Aorta (tissue), 5 donors: ENCODE measurements around the gene C1orf141. TPM values are rescaled to one million over a fixed set of nuclear protein-coding genes. Genes with fewer than 3 reads are reported as not detected.

Source experiments
- ATAC-seq: fragments of 200-7000 bp; cut with Tn5 transposase; one replicate; pipeline ENCODE4 v1.9.1; 2022; ENCODE audit warnings: moderate library complexity; ENCODE audit not compliant: low FRiP score
- DNase-seq, 2 donors: peaks; one replicate each; pipeline ENCODE4 v3.0.0-alpha.2; 2020
- H3K27ac ChIP-seq, 2 donors: one replicate each; pipeline ENCODE4 v1.5.1; 2013; ENCODE audit warnings: low read length in 2 of 2, mild to moderate bottlenecking in 2 of 2, moderate library complexity in 2 of 2, control low read depth in 1 of 2, inconsistent platforms in 1 of 2, low read depth in 1 of 2
- H3K27me3 ChIP-seq, 2 donors: one replicate each; pipeline ENCODE4 v1.6.1; 2013; ENCODE audit warnings: control low read depth in 1 of 2, low read length in 1 of 2, mild to moderate bottlenecking in 1 of 2, moderate library complexity in 1 of 2; ENCODE audit not compliant: insufficient read depth in 2 of 2, control insufficient read depth in 1 of 2
- H3K36me3 ChIP-seq, 2 donors: one replicate each; pipeline ENCODE4 v1.6.1; 2013; ENCODE audit warnings: control low read depth in 1 of 2, low read length in 1 of 2, mild to moderate bottlenecking in 1 of 2; ENCODE audit not compliant: insufficient read depth in 2 of 2, control insufficient read depth in 1 of 2
- H3K4me1 ChIP-seq, 2 donors: one replicate each; pipeline ENCODE4 v1.6.1; 2013; ENCODE audit warnings: low read length in 2 of 2, control low read depth in 1 of 2, mild to moderate bottlenecking in 1 of 2, moderate library complexity in 1 of 2; ENCODE audit not compliant: insufficient read depth in 2 of 2, control insufficient read depth in 1 of 2
- H3K4me3 ChIP-seq, 2 donors: one replicate each; pipeline ENCODE4 v1.5.1; 2013; ENCODE audit warnings: low read length in 2 of 2, control low read depth in 1 of 2, mild to moderate bottlenecking in 1 of 2
- H3K9me3 ChIP-seq: one replicate; pipeline ENCODE4 v1.6.1; 2013; ENCODE audit warnings: mild to moderate bottlenecking, low read length; ENCODE audit not compliant: control insufficient read depth
- WGBS, 2 donors: extraction: QIAGEN DNeasy Blood & Tissue Kit; methylation state at CpG; one replicate each; pipeline ENCODE4 v1.1.7; 2013; 5-methylcytosine and 5-hydroxymethylcytosine counted together
- intact Hi-C, 2 donors: fragments of 100-400 bp; cut with DNase I; formaldehyde crosslinking; loops; one replicate each; pipeline versions ENCODE4 v1.14.2 to v1.15.0; 2022
- polyA plus RNA-seq, 2 donors: library from polyadenylated mRNA; stranded (reverse); fragments of 200-250 nt; gene quantifications; one replicate each; pipeline ENCODE4 v1.2.3, GENCODE V29; 2013
- total RNA-seq, 2 donors: library from RNA; stranded (reverse); fragmentation: NEBNext Ultra II Directional; extraction: Animal tissue kit (Norgen Biotek cat#: 25700); gene quantifications; one replicate each; pipeline ENCODE4 v1.2.1, GENCODE V29; 2021
- donor health status: healthy with polysubstance abuse.
- donor health status: Bipolar disorder and iron deficiency.
- donor health status: DM: no; HTN: no; CAD: no.
- donor health status: DM: no; HTN: no; CAD: no.
- donor health status: DM: yes; HTN: yes; CAD: no.

The C1orf141 gene
- total and polyA plus RNA-seq, 4 donors: 0.13 TPM; not detected in 3

- no peaks in the 10 kb centered on the region for H3K9me3 ChIP-seq
- no peaks in the 10 kb centered on the region for H3K36me3 ChIP-seq
- H3K4me3 ChIP-seq: no peak overlapping the region
- no peak for ATAC-seq
- no peak overlapping the region for H3K27ac ChIP-seq
- no peaks in the 10 kb centered on the region for H3K4me1 ChIP-seq
- H3K27me3 ChIP-seq: no peaks in the 10 kb centered on the region
- 39 to 42% methylated on average over 2 of the region's 2 CpGs for WGBS, 2 donors
- no peak for DNase-seq
- intact Hi-C loops: no loop called here
These were observed 74.0 kb downstream of the C1orf141 start for GRCh38 chr1:67060811-67061218.

GRCh38 chr1:67059346-67059745, 75.4 kb downstream of the C1orf141 start:
- DNase-seq (no peak), ATAC-seq (no peak)
- Histone ChIP-seq H3K36me3 (no peaks in the 10 kb centered on the region), H3K27me3 (no peaks in the 10 kb centered on the region), H3K9me3 (no peaks in the 10 kb centered on the region), H3K27ac (no peak overlapping the region), H3K4me3 (no peak overlapping the region), H3K4me1 (no peaks in the 10 kb centered on the region)
- WGBS, 2 donors: 85 to 89% methylated on average over 1 of the region's 1 CpG
- intact Hi-C loops: loop anchor here (10.0 kb wide), 2 partner anchors 85 to 125 kb away; no protein-coding TSS in a partner anchor

GRCh38 chr1:67058761-67059160, 76.0 kb downstream of the C1orf141 start:
- no peaks in the 10 kb centered on the region for H3K27me3 ChIP-seq
- no peak overlapping the region for H3K27ac ChIP-seq
- H3K4me3 ChIP-seq: no peak overlapping the region
- no peaks in the 10 kb centered on the region for H3K9me3 ChIP-seq
- intact Hi-C loops: loop anchor here (10.0 kb wide), 2 partner anchors 86 to 124 kb away; no protein-coding TSS in a partner anchor
- H3K4me1 ChIP-seq: no peaks in the 10 kb centered on the region
- DNase-seq (no peak), ATAC-seq (no peak)
- no peaks in the 10 kb centered on the region for H3K36me3 ChIP-seq
- 53 to 72% methylated on average over 3 of the region's 3 CpGs for WGBS, 2 donors

GRCh38 chr1:67058242-67058641, 76.5 kb downstream of the C1orf141 start:
- H3K36me3 ChIP-seq: no peaks in the 10 kb centered on the region
- no peak for DNase-seq
- ATAC-seq: no peak
- H3K27me3 ChIP-seq: no peaks in the 10 kb centered on the region
- H3K27ac ChIP-seq: no peak overlapping the region
- intact Hi-C loops: loop anchor here (10.0 kb wide), 2 partner anchors 87 to 123 kb away; no protein-coding TSS in a partner anchor
- no peak overlapping the region for H3K4me3 ChIP-seq
- H3K4me1 ChIP-seq: no peaks in the 10 kb centered on the region
- WGBS, 2 donors: 89 to 98% methylated on average over 1 of the region's 1 CpG
- H3K9me3 ChIP-seq: no peaks in the 10 kb centered on the region

- Histone ChIP-seq H3K27me3 (no peaks in the 10 kb centered on the region), H3K27ac (peak within 1 kb of the TSS; percentile 90 to 93), H3K36me3 (no peaks in the 10 kb centered on the region), H3K9me3 (no peaks in the 10 kb centered on the region), H3K4me3 (peak within 1 kb of the TSS; percentile 48 to 91), H3K4me1 (peaks cover 0 to 7% of the 10 kb centered on the region in 2 donors)
- ATAC-seq (peak; percentile 95), DNase-seq (peak; percentile 81 to 89)
- WGBS, 2 donors: 1% methylated on average over 66 to 73 of the region's 73 CpGs
- intact Hi-C loops: loop anchor here (5.0 to 10.0 kb wide), 5 partner anchors 42 to 119 kb away; no protein-coding TSS in a partner anchor
These were observed 80.7 kb downstream of the C1orf141 start, which contains the start of gene SLC35D1 for GRCh38 chr1:67053785-67054772. Gene SLC35D1, minus strand, starts transcription at chr1:67054148. Its CDS starts 135 bp downstream, at chr1:67054013.

GRCh38 chr1:67053535-67053784, 81.3 kb downstream of the C1orf141 start:
- intact Hi-C loops: loop anchor here (5.0 to 10.0 kb wide), 5 partner anchors 41 to 119 kb away; no protein-coding TSS in a partner anchor
- WGBS, 2 donors: 0% methylated on average over 16 to 34 of the region's 34 CpGs
- H3K27ac ChIP-seq: peak overlapping the region; percentile 90 to 93
- peak; percentile 72 to 89 for DNase-seq
- H3K27me3 ChIP-seq: no peaks in the 10 kb centered on the region
- H3K9me3 ChIP-seq: no peaks in the 10 kb centered on the region
- peaks cover 0 to 7% of the 10 kb centered on the region in 2 donors for H3K4me1 ChIP-seq
- no peaks in the 10 kb centered on the region for H3K36me3 ChIP-seq
- peak; percentile 88 for ATAC-seq
- peak overlapping the region; percentile 48 to 91 for H3K4me3 ChIP-seq

GRCh38 chr1:67052741-67053534, 81.8 kb downstream of the C1orf141 start:
- Histone ChIP-seq H3K9me3 (no peaks in the 10 kb centered on the region), H3K4me1 (peaks cover 0 to 9% of the 10 kb centered on the region in 2 donors), H3K27ac (peak overlapping the region; percentile 90 to 93), H3K4me3 (peak overlapping the region; percentile 48 to 91), H3K36me3 (peaks cover 2 to 4% of the 10 kb centered on the region in 2 donors), H3K27me3 (no peaks in the 10 kb centered on the region)
- WGBS, 2 donors: 0 to 1% methylated on average over 25 of the region's 25 CpGs
- peak; percentile 42 for ATAC-seq
- intact Hi-C loops: loop anchor here (5.0 to 10.0 kb wide), 5 partner anchors 41 to 118 kb away; no protein-coding TSS in a partner anchor
- DNase-seq: peak; percentile 49 to 79

- peak overlapping the region in 1 of 2 donors; percentile 49 for H3K27ac ChIP-seq
- no peak for ATAC-seq
- peak overlapping the region in 1 of 2 donors; percentile 31 for H3K4me3 ChIP-seq
- H3K27me3 ChIP-seq: no peaks in the 10 kb centered on the region
- H3K36me3 ChIP-seq: peaks cover 2 to 5% of the 10 kb centered on the region in 2 donors
- DNase-seq: no peak
- peaks cover 0 to 14% of the 10 kb centered on the region in 2 donors for H3K4me1 ChIP-seq
- WGBS, 2 donors: 15 to 32% methylated on average over 4 of the region's 4 CpGs
- H3K9me3 ChIP-seq: no peaks in the 10 kb centered on the region
- intact Hi-C loops: loop anchor here (5.0 to 10.0 kb wide), 5 partner anchors 39 to 116 kb away; no protein-coding TSS in a partner anchor
These were observed 83.6 kb downstream of the C1orf141 start for GRCh38 chr1:67051196-67051595.
